Dedifferentiated amniotic fluid mesenchymal stem cell (primary cell): ENCODE measurements around the gene PCDHB13.
"Not testable (repeated sequence)": the region's sequence is repeated elsewhere in the genome, so short reads cannot be mapped to it uniquely, and the experiment has no call there.

ENCODE experiments used
- DNase-seq: peaks from one replicate; pipeline ENCODE4 v3.0.0-alpha.2; 2016; ENCODE audit errors: extremely low spot score

Gene PCDHB13

DNA sequence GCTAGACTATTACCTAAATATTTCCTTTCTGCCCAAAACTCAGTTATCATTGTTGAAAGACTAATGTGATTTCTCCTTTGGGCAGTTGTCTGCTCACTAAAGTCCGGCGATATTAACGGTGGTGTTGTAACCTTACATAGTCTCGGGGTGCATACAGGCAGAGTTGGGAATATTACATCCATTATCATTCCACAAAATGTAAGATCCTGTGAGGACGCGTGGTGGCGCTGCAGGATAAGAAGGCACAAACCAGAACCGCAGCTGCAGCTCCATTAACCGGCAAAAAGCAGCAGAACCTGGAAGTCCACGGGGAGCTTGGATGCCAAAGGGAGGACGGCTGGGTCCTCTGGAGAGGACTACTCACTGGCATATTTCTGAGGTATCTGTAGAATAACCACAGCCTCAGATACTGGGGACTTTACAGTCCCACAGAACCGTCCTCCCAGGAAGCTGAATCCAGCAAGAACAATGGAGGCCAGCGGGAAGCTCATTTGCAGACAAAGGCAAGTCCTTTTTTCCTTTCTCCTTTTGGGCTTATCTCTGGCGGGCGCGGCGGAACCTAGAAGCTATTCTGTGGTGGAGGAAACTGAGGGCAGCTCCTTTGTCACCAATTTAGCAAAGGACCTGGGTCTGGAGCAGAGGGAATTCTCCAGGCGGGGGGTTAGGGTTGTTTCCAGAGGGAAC is at the start of gene PCDHB13:
TSS of gene PCDHB13 (plus strand) at position 264 of the 684 bp plus-strand sequence. CDS start at position 469, 205 bp downstream.
- not testable (repeated sequence) for DNase-seq

- DNase-seq, result peak; percentile 66
These were observed 41.1 kb upstream of the PCDHB13 start, which contains the start of gene PCDHB7 for GRCh38 chr5:141172381-141173204. TSS of gene PCDHB7 (plus strand) at chr5:141172644. CDS start at chr5:141172836, 192 bp downstream.

- not testable (repeated sequence) for DNase-seq
These were observed 39.2 kb upstream of the PCDHB13 start for GRCh38 chr5:141174291-141175104.

DNA sequence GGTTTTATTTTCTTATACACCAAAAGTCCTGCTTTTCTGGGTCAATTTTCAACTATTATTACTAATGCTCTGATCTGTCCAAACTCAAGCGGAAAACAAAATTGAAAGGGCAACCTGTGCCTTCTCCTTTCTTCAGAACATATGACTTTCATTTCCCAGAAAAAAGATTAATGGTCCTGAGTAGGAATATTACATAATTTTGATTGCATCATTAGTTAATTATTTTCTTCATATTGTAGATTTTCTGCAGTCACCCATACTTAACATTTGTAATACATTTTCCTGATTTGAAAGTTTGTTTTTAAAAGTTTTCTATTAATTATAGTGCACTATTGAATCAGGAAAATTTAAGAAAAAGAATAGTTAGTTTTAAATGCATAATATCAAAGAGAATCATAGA is 37.8 kb upstream of the PCDHB13 start:
- no peak for DNase-seq

DNA sequence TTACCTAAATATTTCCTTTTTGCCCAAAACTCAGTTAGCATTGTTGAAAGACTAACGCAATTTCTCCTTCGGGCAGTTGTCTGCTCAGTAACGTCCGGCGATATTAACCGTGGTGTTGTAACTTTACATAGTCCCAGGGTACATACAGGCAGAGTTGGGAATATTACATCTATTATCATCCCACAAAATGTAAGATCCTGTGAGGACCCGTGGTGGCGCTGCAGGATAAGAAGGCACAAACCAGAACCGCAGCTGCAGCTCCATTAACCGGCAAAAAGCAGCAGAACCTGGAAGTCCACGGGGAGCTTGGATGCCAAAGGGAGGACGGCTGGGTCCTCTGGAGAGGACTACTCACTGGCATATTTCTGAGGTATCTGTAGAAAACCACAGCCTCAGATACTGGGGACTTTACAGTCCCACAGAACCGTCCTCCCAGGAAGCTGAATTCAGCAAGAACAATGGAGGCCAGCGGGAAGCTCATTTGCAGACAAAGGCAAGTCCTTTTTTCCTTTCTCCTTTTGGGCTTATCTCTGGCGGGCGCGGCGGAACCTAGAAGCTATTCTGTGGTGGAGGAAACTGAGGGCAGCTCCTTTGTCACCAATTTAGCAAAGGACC is 36.0 kb upstream of the PCDHB13 start, which contains the start of gene PCDHB8:
TSS of gene PCDHB8 (plus strand) at position 214 of the 615 bp plus-strand sequence. CDS start at position 459, 245 bp downstream.
- DNase-seq, result not testable (repeated sequence)

- DNase-seq, result not testable (repeated sequence)
These were observed 34.3 kb upstream of the PCDHB13 start for GRCh38 chr5:141179371-141179770.

DNA sequence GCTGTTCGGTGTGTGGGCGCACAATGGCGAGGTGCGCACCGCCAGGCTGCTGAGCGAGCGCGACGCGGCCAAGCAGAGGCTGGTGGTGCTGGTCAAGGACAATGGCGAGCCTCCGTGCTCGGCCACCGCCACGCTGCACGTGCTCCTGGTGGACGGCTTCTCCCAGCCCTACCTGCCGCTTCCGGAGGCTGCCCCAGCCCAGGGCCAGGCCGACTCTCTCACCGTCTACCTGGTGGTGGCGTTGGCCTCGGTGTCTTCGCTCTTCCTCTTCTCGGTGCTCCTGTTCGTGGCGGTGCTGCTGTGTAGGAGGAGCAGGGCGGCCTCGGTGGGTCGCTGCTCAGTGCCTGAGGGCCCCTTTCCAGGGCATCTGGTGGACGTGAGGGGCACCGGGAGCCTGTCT is 33.8 kb upstream of the PCDHB13 start:
- DNase-seq, result not testable (repeated sequence)

DNA sequence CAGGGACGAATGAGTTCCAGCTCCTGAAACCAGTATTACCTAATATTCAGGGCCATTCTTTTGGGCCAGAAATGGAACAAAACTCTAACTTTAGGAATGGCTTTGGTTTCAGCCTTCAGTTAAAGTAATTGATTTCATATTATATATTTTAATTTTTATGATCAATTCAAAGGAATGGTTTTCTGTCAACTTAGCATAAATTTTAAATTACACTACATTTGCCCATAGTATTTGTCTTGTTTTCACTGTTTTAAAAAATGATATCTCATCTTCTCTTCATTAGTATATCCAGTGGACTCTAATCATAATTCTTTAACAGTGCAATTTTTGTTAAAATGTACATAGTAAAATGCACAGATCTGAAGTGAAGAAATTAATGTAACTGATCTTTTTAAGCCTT is 33.4 kb upstream of the PCDHB13 start:
- no peak for DNase-seq

- peak; percentile 53 for DNase-seq
These were observed 31.5 kb upstream of the PCDHB13 start, which contains the start of gene PCDHB16 for GRCh38 chr5:141182248-141182647. TSS of gene PCDHB16 (plus strand) at chr5:141182387. CDS start at chr5:141182560, 173 bp downstream.

DNA sequence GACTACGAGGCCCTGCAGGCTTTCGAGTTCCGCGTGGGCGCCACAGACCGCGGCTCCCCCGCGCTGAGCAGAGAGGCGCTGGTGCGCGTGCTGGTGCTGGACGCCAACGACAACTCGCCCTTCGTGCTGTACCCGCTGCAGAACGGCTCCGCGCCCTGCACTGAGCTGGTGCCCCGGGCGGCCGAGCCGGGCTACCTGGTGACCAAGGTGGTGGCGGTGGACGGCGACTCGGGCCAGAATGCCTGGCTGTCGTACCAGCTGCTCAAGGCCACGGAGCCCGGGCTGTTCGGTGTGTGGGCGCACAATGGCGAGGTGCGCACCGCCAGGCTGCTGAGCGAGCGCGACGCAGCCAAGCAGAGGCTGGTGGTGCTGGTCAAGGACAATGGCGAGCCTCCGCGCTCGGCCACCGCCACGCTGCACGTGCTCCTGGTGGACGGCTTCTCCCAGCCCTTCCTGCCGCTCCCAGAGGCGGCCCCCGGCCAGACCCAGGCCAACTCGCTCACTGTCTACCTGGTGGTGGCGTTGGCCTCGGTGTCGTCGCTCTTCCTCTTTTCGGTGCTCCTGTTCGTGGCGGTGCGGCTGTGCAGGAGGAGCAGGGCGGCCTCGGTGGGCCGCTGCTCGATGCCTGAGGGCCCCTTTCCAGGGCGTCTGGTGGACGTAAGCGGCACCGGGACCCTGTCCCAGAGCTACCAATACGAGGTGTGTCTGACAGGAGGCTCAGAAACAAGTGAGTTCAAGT is 29.4 kb upstream of the PCDHB13 start:
- not testable (repeated sequence) for DNase-seq

DNA sequence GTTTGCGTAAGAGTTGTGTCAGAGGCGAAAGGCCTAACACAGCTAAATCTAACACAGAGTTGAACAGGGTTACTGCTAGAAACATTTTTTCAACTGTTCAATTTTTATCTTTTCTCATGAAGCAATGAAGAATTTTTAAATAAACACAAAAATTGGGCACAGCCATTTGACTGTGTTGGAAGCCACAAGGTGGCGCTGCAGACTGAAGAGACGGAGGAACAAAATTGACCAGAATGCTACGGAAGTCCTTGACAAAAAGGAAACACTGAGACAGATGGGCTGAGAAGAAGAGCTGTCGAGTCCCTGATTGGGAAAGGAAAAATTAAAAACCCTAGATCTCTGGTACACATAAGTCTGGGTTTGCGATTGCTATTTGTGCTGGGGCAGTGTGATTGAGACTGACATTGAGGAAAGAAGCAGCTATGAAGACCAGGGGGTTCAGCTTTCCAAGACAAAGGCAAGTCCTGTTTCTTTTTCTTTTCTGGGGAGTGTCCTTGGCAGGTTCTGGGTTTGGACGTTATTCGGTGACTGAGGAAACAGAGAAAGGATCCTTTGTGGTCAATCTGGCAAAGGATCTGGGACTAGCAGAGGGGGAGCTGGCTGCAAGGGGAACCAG is 26.7 kb upstream of the PCDHB13 start, which contains the start of gene PCDHB9:
TSS of gene PCDHB9 (plus strand) at position 265 of the 616 bp plus-strand sequence. CDS start at position 423, 158 bp downstream.
- peak; percentile 73 for DNase-seq

DNA sequence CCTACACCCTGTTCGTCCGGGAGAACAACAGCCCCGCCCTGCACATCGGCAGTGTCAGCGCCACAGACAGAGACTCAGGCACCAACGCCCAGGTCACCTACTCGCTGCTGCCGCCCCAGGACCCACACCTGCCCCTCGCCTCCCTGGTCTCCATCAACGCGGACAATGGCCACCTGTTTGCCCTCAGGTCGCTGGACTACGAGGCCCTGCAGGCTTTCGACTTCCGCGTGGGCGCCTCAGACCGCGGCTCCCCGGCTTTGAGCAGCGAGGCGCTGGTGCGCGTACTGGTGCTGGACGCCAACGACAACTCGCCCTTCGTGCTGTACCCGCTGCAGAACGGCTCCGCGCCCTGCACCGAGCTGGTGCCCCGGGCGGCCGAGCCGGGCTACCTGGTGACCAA is 25.0 kb upstream of the PCDHB13 start:
- DNase-seq, result not testable (repeated sequence)

GRCh38 chr5:141189131-141189530 is 24.6 kb upstream of the PCDHB13 start:
- not testable (repeated sequence) for DNase-seq

- DNase-seq, result no peak
These were observed 21.5 kb upstream of the PCDHB13 start, which contains the start of gene PCDHB10 for GRCh38 chr5:141192110-141192725. TSS of gene PCDHB10 (plus strand) at chr5:141192353. CDS start at chr5:141192553, 200 bp downstream.

DNA sequence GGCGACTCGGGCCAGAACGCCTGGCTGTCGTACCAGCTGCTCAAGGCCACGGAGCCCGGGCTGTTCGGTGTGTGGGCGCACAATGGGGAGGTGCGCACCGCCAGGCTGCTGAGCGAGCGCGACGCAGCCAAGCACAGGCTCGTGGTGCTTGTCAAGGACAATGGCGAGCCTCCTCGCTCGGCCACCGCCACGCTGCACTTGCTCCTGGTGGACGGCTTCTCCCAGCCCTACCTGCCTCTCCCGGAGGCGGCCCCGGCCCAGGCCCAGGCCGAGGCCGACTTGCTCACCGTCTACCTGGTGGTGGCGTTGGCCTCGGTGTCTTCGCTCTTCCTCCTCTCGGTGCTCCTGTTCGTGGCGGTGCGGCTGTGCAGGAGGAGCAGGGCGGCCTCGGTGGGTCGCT is 19.4 kb upstream of the PCDHB13 start:
- not testable (repeated sequence) for DNase-seq

DNA sequence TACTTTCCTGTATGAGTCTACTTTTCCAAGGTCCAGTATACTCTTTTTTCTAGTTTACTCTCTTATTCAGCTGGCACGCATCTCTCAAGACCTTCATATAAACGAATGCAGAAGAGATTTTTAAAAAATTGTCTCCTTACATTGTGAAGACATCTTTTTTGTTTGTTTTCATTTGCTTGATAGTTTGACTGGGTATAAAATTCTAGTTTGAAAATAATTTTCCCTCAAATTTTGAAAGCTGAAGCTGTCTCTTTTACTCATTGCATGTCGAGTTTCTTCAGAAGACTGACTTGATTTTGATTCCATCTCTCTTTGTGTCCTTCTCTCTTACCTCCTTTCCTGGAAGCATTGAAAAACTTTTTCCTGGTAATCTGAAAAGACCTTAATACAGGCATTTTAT is 17.4 kb upstream of the PCDHB13 start:
- no peak for DNase-seq

GRCh38 chr5:141199359-141200235 is 14.1 kb upstream of the PCDHB13 start, which contains the start of gene PCDHB11:
TSS of gene PCDHB11 (plus strand) at chr5:141199627. CDS start at chr5:141199775, 148 bp downstream.
- DNase-seq, result no peak

GRCh38 chr5:141201126-141201525 is 12.6 kb upstream of the PCDHB13 start:
- DNase-seq, result not testable (repeated sequence)
